MG63 (cell line): ENCODE measurements around the gene OR9G4. TPM values are rescaled to one million over a fixed set of nuclear protein-coding genes. Genes with fewer than 3 reads are reported as not detected.

ENCODE experiments used
- DNase-seq: peaks from one replicate; pipeline ENCODE4 v3.0.0-alpha.2; 2020
- H3K27me3 ChIP-seq: fragments of 250-450 bp; sonication (Bioruptor Pico); 2 replicates; pipeline ENCODE4 v1.5.1; 2020; ENCODE audit warnings: mild to moderate bottlenecking, moderate library complexity
- H3K36me3 ChIP-seq: fragments of 250-450 bp; sonication (Bioruptor Pico); 2 replicates; pipeline ENCODE4 v1.5.1; 2020; ENCODE audit warnings: mild to moderate bottlenecking, moderate library complexity
- H3K4me3 ChIP-seq: fragments of 250-450 bp; sonication (Bioruptor Pico); 2 replicates; pipeline ENCODE4 v1.5.1; 2020; ENCODE audit warnings: mild to moderate bottlenecking, moderate library complexity
- H3K9me3 ChIP-seq: fragments of 250-450 bp; sonication (Bioruptor Pico); 2 replicates; pipeline ENCODE4 v1.5.1; 2020; ENCODE audit warnings: mild to moderate bottlenecking, moderate library complexity
- total RNA-seq: library from RNA; depleted of rRNA; stranded (reverse); fragments of >200 nt; shearing (Covaris generic); gene quantifications from 2 replicates; pipeline ENCODE4 v1.2.3, GENCODE V29; 2014; ENCODE audit warnings: low replicate concordance; rRNA removed

The OR9G4 gene
- total RNA-seq, 1 experiment from 2014 or later = not detected

GRCh38 chr11:56693428-56693827, 55.1 kb downstream of the OR9G4 start:
- no peak for DNase-seq
- H3K9me3 ChIP-seq = no peaks in the 10 kb centered on the region
- H3K4me3 ChIP-seq = no peak overlapping the region
- H3K27me3 ChIP-seq = no peaks in the 10 kb centered on the region
- H3K36me3 ChIP-seq = no peaks in the 10 kb centered on the region

Other genes with a start within 250 kb of the OR9G4 start
- gene OR5M11, start 205.4 kb downstream of the OR9G4 start, total RNA-seq = not detected in 2 replicates
- not detected in 2 replicates for gene OR5M10, start 171.0 kb downstream of the OR9G4 start, total RNA-seq
- gene OR5M1, start 133.8 kb downstream of the OR9G4 start, total RNA-seq = not detected in 2 replicates
- gene OR5AP2, start 106.3 kb downstream of the OR9G4 start, total RNA-seq = not detected in 2 replicates
- gene OR5AR1, start 85.0 kb downstream of the OR9G4 start, total RNA-seq = not detected in 2 replicates
- gene OR9G1, start 49.6 kb downstream of the OR9G4 start, total RNA-seq = not detected in 2 replicates
- gene OR5AK2, start 240.2 kb upstream of the OR9G4 start, total RNA-seq = not detected in 2 replicates